ENCODE data around the gene CRISP2. TPM values are rescaled to one million over a fixed set of nuclear protein-coding genes. Genes with fewer than 3 reads are reported as not detected.

The CRISP2 gene
- total and polyA plus RNA-seq, 4 donors = 0.28 TPM; not detected in 3

GRCh38 chr6:49662231-49662891 is 51.0 kb downstream of the CRISP2 start:
- no peak overlapping the region for H3K9ac ChIP-seq (ENCODE audit: low read depth in 1 of 2, low read length in 2 of 2)
- H3K36me3 ChIP-seq (ENCODE audit: control insufficient read depth in 4 of 4, insufficient read depth in 3 of 4, low read depth in 1 of 4, low read length in 3 of 4) = no peaks in the 10 kb centered on the region
- TF ChIP-seq NR2F2 (IDR thresholded peaks at IDR 0.05) (no peak), MAX (IDR thresholded peaks at IDR 0.05) (no peak), HNF4A (conservative IDR thresholded peaks at IDR 0.05) (no peak), SP1 (IDR thresholded peaks at IDR 0.05) (no peak), GABPA (IDR thresholded peaks at IDR 0.05 in 1 of 2, conservative IDR thresholded peaks at IDR 0.05 in 1 of 2) (no peak), RXRA (IDR thresholded peaks at IDR 0.05) (no peak), RAD21 (IDR thresholded peaks at IDR 0.05) (no peak), EGR1 (IDR thresholded peaks at IDR 0.05; ENCODE audit: low read depth in 2 of 2) (no peak), JUND (IDR thresholded peaks at IDR 0.05) (no peak), ZBTB33 (IDR thresholded peaks at IDR 0.05) (no peak)
- H3K27me3 ChIP-seq (ENCODE audit: control insufficient read depth in 4 of 4, insufficient read depth in 4 of 4, low read length in 3 of 4) = no peaks in the 10 kb centered on the region
- no peak overlapping the region for H3K27ac ChIP-seq (ENCODE audit: low read depth in 1 of 2, low read length in 2 of 2)
- WGBS = 69% methylated on average over 1 of the region's 1 CpG
- no peak for DNase-seq (ENCODE audit: low spot score)
- no peaks in the 10 kb centered on the region for H3K4me1 ChIP-seq (ENCODE audit: control insufficient read depth in 4 of 4, insufficient read depth in 4 of 4, low read length in 3 of 4)
- H3K4me3 ChIP-seq (ENCODE audit: low read depth in 1 of 3, low read length in 3 of 3) = no peak overlapping the region
- no peaks in the 10 kb centered on the region for H3K9me3 ChIP-seq (ENCODE audit: control insufficient read depth in 4 of 4, low read length in 3 of 4)

GRCh38 chr6:49653942-49654341 is 59.4 kb downstream of the CRISP2 start:
- H3K36me3 ChIP-seq (ENCODE audit: control insufficient read depth in 4 of 4, insufficient read depth in 3 of 4, low read depth in 1 of 4, low read length in 3 of 4) = no peaks in the 10 kb centered on the region
- H3K27me3 ChIP-seq (ENCODE audit: control insufficient read depth in 4 of 4, insufficient read depth in 4 of 4, low read length in 3 of 4) = no peaks in the 10 kb centered on the region
- no peak overlapping the region for H3K4me3 ChIP-seq (ENCODE audit: low read depth in 1 of 3, low read length in 3 of 3)
- WGBS = 93% methylated on average over 1 of the region's 1 CpG
- no peak overlapping the region for H3K27ac ChIP-seq (ENCODE audit: low read depth in 1 of 2, low read length in 2 of 2)
- no peak for DNase-seq (ENCODE audit: low spot score)
- no peaks in the 10 kb centered on the region for H3K9me3 ChIP-seq (ENCODE audit: control insufficient read depth in 4 of 4, low read length in 3 of 4)
- no peaks in the 10 kb centered on the region for H3K4me1 ChIP-seq (ENCODE audit: control insufficient read depth in 4 of 4, insufficient read depth in 4 of 4, low read length in 3 of 4)
- no peak overlapping the region for H3K9ac ChIP-seq (ENCODE audit: low read depth in 1 of 2, low read length in 2 of 2)
- TF ChIP-seq RAD21 (IDR thresholded peaks at IDR 0.05) (no peak), NR2F2 (IDR thresholded peaks at IDR 0.05) (no peak), FOXA1 (IDR thresholded peaks at IDR 0.05) (no peak), REST (IDR thresholded peaks at IDR 0.05) (no peak), TAF1 (conservative IDR thresholded peaks at IDR 0.05) (no peak), HNF4G (IDR thresholded peaks at IDR 0.05) (no peak), FOXA2 (IDR thresholded peaks at IDR 0.05) (no peak), SP1 (IDR thresholded peaks at IDR 0.05) (no peak), RXRA (IDR thresholded peaks at IDR 0.05) (no peak), CTCF (IDR thresholded peaks at IDR 0.05; ENCODE audit: low read depth, low read length, missing input control) (no peak), ZBTB33 (IDR thresholded peaks at IDR 0.05) (no peak), EGR1 (IDR thresholded peaks at IDR 0.05; ENCODE audit: low read depth in 2 of 2) (no peak), GABPA (IDR thresholded peaks at IDR 0.05 in 1 of 2, conservative IDR thresholded peaks at IDR 0.05 in 1 of 2) (no peak)
